Measurements from ENCODE around the gene NTN3. TPM values are rescaled to one million over a fixed set of nuclear protein-coding genes. Genes with fewer than 3 reads are reported as not detected.

Gene NTN3
- total RNA-seq, 1 donor from 2014 or later: 2.5 TPM

DNA sequence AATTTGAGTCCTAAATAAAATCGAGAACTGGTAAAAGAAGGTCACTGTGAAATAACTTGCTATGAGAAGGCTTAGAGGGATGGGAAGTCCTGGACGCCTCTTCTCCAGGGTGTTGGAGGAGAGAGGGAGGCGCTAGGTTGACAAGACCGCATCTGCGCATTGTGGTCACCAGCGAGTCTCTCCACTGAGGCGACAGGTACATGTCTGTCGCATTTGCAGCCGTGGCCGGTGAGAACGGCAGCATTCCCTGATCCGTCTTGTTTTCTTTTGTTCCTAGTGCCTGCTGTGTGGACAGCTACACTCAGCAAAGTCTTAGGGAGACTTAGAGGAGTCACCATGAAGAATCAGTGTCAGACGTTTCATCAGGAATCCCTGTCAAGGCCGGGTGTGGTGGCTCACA is 34.6 kb downstream of the NTN3 start:
- H3K4me3 Mint-ChIP-seq (ENCODE audit: low read depth): no peak overlapping the region
- TF ChIP-seq, protein P1, sequence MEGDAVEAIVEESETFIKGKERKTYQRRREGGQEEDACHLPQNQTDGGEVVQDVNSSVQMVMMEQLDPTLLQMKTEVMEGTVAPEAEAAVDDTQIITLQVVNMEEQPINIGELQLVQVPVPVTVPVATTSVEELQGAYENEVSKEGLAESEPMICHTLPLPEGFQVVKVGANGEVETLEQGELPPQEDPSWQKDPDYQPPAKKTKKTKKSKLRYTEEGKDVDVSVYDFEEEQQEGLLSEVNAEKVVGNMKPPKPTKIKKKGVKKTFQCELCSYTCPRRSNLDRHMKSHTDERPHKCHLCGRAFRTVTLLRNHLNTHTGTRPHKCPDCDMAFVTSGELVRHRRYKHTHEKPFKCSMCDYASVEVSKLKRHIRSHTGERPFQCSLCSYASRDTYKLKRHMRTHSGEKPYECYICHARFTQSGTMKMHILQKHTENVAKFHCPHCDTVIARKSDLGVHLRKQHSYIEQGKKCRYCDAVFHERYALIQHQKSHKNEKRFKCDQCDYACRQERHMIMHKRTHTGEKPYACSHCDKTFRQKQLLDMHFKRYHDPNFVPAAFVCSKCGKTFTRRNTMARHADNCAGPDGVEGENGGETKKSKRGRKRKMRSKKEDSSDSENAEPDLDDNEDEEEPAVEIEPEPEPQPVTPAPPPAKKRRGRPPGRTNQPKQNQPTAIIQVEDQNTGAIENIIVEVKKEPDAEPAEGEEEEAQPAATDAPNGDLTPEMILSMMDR (IDR thresholded peaks at IDR 0.05; ENCODE audit: unreplicated experiment): no peak
- no peak for DNase-seq (ENCODE audit: low spot score, unreplicated experiment)
- peaks cover 3% of the 10 kb centered on the region for H3K36me3 Mint-ChIP-seq (ENCODE audit: insufficient read depth)
- no peaks in the 10 kb centered on the region for H3K4me1 Mint-ChIP-seq (ENCODE audit: low read depth)
- no peaks in the 10 kb centered on the region for H3K27me3 Mint-ChIP-seq
- H3K9me3 Mint-ChIP-seq (ENCODE audit: low read depth): no peaks in the 10 kb centered on the region
- peak overlapping the region; percentile 59 for H3K27ac Mint-ChIP-seq

DNA sequence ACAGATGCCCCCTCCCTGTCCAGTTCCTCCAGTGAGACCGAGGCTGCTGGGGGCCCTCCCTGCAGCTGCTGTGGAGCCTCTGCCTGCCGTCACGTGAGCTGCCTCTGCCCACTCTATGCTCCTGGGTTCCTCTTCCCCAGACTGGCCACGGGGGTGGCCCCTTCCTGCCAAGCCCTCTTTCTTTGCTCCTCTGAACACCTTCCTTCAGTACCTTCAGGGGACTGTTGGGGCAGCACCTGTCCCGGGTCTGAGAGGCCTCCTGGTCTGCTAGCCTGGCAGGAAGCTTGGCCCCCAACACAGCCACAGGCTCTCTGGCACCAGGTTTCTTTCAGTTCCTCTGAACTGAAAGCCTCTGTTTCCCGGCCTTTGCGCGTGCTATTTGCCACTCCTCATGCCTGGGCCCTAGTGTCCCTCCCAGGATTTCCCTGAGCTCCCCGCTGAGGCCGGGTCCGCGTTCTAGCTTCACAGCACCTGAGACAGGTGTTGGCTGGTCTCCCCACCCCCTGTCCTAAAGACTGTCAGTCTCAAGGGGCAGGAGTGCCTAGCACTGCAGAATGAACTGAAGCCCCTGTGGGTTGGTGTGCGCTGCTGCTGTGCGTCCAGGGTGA is 36.1 kb downstream of the NTN3 start:
- Mint-ChIP-seq H3K36me3 (ENCODE audit: insufficient read depth) (peaks cover 3% of the 10 kb centered on the region), H3K27me3 (no peaks in the 10 kb centered on the region), H3K4me3 (ENCODE audit: low read depth) (no peak overlapping the region), H3K9me3 (ENCODE audit: low read depth) (no peaks in the 10 kb centered on the region), H3K27ac (no peak overlapping the region), H3K4me1 (ENCODE audit: low read depth) (peaks cover 2% of the 10 kb centered on the region)
- TF ChIP-seq, protein P1 (IDR thresholded peaks at IDR 0.05; ENCODE audit: unreplicated experiment): no peak
- no peak for DNase-seq (ENCODE audit: low spot score, unreplicated experiment)

DNA sequence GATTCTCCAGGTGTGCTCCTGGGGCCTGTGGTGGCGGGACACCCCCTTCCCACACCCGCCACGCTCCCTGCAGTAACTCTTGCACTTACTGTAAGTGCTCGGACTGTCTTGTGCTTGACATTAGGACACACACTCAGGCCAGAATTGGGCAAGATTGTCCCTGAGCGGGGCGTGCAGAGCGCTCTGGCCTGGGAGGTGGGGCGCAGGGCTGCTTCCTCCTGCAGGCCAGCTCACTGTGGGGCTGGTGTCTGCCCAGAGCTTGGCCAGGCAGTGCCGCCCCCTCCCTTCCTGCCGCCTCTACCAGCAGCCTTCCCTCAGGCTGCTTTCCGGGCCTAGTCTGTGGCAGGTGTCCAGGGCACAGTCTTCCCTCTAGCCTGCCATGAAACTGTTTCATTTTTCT is 36.6 kb downstream of the NTN3 start:
- H3K27me3 Mint-ChIP-seq: no peaks in the 10 kb centered on the region
- no peak for DNase-seq (ENCODE audit: low spot score, unreplicated experiment)
- H3K9me3 Mint-ChIP-seq (ENCODE audit: low read depth): no peaks in the 10 kb centered on the region
- no peak overlapping the region for H3K27ac Mint-ChIP-seq
- TF ChIP-seq, protein P1 (IDR thresholded peaks at IDR 0.05; ENCODE audit: unreplicated experiment): no peak
- H3K36me3 Mint-ChIP-seq (ENCODE audit: insufficient read depth): peaks cover 3% of the 10 kb centered on the region
- H3K4me3 Mint-ChIP-seq (ENCODE audit: low read depth): no peak overlapping the region
- peaks cover 7% of the 10 kb centered on the region for H3K4me1 Mint-ChIP-seq (ENCODE audit: low read depth)

DNA sequence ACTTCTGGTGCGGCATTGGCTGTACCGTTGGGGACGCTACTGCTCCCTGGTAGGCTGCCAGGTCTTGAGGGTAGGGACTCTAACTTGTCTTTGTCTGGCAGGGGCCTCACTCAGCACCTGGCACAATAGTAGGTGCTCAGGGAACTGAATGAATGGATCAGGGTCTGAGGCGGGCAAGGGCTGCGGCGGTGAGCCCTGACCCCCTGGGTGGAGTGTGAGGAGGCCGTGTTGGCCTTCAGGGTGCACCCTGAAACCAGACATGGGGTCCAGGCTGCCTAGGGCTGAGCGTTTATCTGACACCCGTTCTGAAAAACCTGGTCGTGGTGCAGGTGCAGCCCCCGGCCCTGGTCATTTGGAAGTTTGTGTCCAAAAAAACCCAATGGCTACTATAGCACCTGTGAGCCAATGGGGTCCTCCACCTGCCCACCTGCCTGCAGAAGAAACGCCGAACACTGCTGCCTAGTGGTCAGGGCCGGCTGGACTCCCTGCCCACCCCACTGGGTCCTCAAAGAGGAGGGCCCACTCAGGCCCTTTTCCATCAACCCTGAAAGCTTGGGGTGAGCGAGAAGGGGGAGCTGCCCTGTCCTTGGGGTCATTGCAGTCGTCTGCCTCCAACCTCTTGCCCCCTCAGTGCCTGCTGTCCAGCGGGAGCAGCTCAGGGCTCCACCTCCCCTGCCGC is 37.8 kb downstream of the NTN3 start:
- Mint-ChIP-seq H3K27me3 (no peaks in the 10 kb centered on the region), H3K9me3 (ENCODE audit: low read depth) (no peaks in the 10 kb centered on the region), H3K36me3 (ENCODE audit: insufficient read depth) (peaks cover 3% of the 10 kb centered on the region), H3K4me1 (ENCODE audit: low read depth) (peaks cover 13% of the 10 kb centered on the region), H3K4me3 (ENCODE audit: low read depth) (no peak overlapping the region), H3K27ac (no peak overlapping the region)
- DNase-seq (ENCODE audit: low spot score, unreplicated experiment): no peak
- TF ChIP-seq, protein P1 (IDR thresholded peaks at IDR 0.05; ENCODE audit: unreplicated experiment): no peak

DNA sequence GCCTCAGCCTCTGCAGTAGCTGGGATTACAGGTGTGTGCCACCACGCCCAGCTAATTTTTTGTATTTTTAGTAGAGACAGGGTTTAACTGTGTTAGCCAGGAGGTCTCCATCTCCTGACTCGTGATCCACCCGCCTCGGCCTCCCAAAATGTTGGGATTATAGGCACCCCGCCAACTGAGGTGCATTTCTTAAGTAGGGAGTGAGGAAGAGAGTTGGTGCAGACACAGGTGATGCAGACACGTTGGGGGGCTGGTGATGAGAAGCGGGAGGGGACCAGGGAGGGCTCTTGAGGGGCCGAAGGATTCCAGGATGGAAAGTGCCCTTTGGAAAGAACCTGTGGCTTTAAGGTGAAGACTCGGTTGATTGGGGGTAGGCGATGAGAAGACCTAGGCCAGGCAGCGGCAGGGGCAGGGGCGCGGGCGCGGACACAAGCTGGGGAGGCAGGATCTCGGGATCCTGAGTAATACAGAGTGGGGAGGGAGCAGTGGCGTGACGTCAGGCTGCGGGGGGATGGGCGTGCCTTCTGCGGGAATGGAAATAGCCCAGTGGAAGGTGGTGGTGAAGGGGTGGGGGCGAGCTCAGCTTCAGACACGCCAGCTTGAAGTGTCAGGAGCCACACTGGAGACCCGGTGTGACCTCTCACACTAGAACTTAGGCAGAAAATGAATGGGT is 40.2 kb downstream of the NTN3 start:
- no peak for DNase-seq (ENCODE audit: low spot score, unreplicated experiment)
- TF ChIP-seq, protein P1 (IDR thresholded peaks at IDR 0.05; ENCODE audit: unreplicated experiment): no peak
- H3K27ac Mint-ChIP-seq: peak overlapping the region; percentile 80

More for the DNA sequence above, 40.2 kb downstream of the NTN3 start:
- peaks cover 1% of the 10 kb centered on the region for H3K36me3 Mint-ChIP-seq (ENCODE audit: insufficient read depth)
- H3K27me3 Mint-ChIP-seq: no peaks in the 10 kb centered on the region
- no peak overlapping the region for H3K4me3 Mint-ChIP-seq (ENCODE audit: low read depth)
- H3K9me3 Mint-ChIP-seq (ENCODE audit: low read depth): no peaks in the 10 kb centered on the region
- H3K4me1 Mint-ChIP-seq (ENCODE audit: low read depth): peaks cover 29% of the 10 kb centered on the region

Data from progenitor cell of endocrine pancreas (in vitro differentiated cells).